ENCODE results near the gene DOK3.
A peak's percentile ranks its signal among the peaks of the same experiment; 100 is the strongest.
"Not testable (repeated sequence)": the region's sequence is repeated elsewhere in the genome, so short reads cannot be mapped to it uniquely, and the experiment has no call there.

DOK3 gene

GRCh38 chr5:177534433-177534832 lies 24.8 kb upstream of the DOK3 start:
- not testable (repeated sequence) for DNase-seq

- DNase-seq, result no peak
Observed at GRCh38 chr5:177531209-177531940, 21.7 kb upstream of the DOK3 start.

GRCh38 chr5:177530638-177531037 lies 21.0 kb upstream of the DOK3 start:
- no peak for DNase-seq

GRCh38 chr5:177529247-177530203 lies 19.9 kb upstream of the DOK3 start:
- DNase-seq, result no peak

- no peak for DNase-seq
Observed at GRCh38 chr5:177528631-177529030, 19.0 kb upstream of the DOK3 start.

GRCh38 chr5:177527595-177527994 lies 18.0 kb upstream of the DOK3 start:
- DNase-seq, result no peak

GRCh38 chr5:177526791-177527190 lies 17.2 kb upstream of the DOK3 start:
- DNase-seq, result no peak

- no peak for DNase-seq
Observed at GRCh38 chr5:177526191-177526590, 16.6 kb upstream of the DOK3 start.

- no peak for DNase-seq
Observed at GRCh38 chr5:177524941-177525655, 15.5 kb upstream of the DOK3 start.

GRCh38 chr5:177524539-177524900 lies 14.9 kb upstream of the DOK3 start:
- no peak for DNase-seq

- no peak for DNase-seq
Observed at GRCh38 chr5:177523711-177524538, 14.3 kb upstream of the DOK3 start.

- no peak for DNase-seq
Observed at GRCh38 chr5:177520916-177521513, 11.4 kb upstream of the DOK3 start.

GRCh38 chr5:177520271-177520670 lies 10.6 kb upstream of the DOK3 start:
- DNase-seq, result no peak

GRCh38 chr5:177519463-177520235 lies 10.0 kb upstream of the DOK3 start:
- no peak for DNase-seq

GRCh38 chr5:177516601-177517568 lies 7.3 kb upstream of the DOK3 start, which contains the start of gene DDX41:
Gene DDX41, minus strand, starts transcription at chr5:177516961. Its CDS starts 16 bp downstream, at chr5:177516945.
- peak; percentile 99 for DNase-seq

- DNase-seq, result no peak
Observed at GRCh38 chr5:177515580-177515979, 6.0 kb upstream of the DOK3 start.

- no peak for DNase-seq
Observed at GRCh38 chr5:177514541-177514940, 4.9 kb upstream of the DOK3 start.

GRCh38 chr5:177513500-177513899 lies 3.9 kb upstream of the DOK3 start:
- no peak for DNase-seq

- no peak for DNase-seq
Observed at GRCh38 chr5:177512736-177513380, 3.2 kb upstream of the DOK3 start.

All from fibroblast of skin of scalp (primary cell).